Prostate gland (tissue), 2 donors: ENCODE data around the gene TNK2.

Experiments used
- CTCF ChIP-seq, 4 experiments: fragments of 200-600 bp in 2 of 4; fragments of 450-650 bp in 2 of 4; sonication (generic) in 2 of 4; IDR thresholded peaks; 1 replicate in 3 of 4; 2 replicates in 1 of 4; pipeline ENCODE4 v1.5.1; 2016 to 2019; ENCODE audit warnings: antibody characterized with exemption in 4 of 4, mild to moderate bottlenecking in 2 of 4, moderate library complexity in 2 of 4
- POLR2A ChIP-seq: fragments of 450-650 bp; IDR thresholded peaks from one replicate; pipeline ENCODE4 v1.6.1; 2016; ENCODE audit warnings: antibody characterized with exemption, mild to moderate bottlenecking

GRCh38 chr3:195828762-195829161 lies 79.6 kb downstream of the TNK2 start:
- no peak for TF ChIP-seq CTCF (IDR thresholded peaks at IDR 0.05)
- TF ChIP-seq POLR2A, result no peak
